HEK293 (cell line): Measurements from ENCODE around the gene TPM3.

ENCODE experiments used
- CTCF ChIA-PET: fragments of 350-600 bp; formaldehyde crosslinking; extraction: SDS; loops from one replicate; lab custom pipeline; 2021; ENCODE audit warnings: antibody characterized with exemption; lab: Yijun Ruan, JAX
- POLR2A ChIA-PET: fragments of 300-600 bp; formaldehyde crosslinking; extraction: SDS; loops from one replicate; lab custom pipeline; 2020; ENCODE audit warnings: antibody characterized with exemption, inconsistent platforms; lab: Yijun Ruan, JAX
- H3K27ac ChIP-seq: fragments of 200-500 bp; sonication (Bioruptor generic); 2 replicates; pipeline ENCODE4 v1.5.1; 2014; ENCODE audit warnings: low read depth, low read length, control low read depth, inconsistent platforms; ENCODE audit errors: extremely low read depth
- H3K36me3 ChIP-seq, 2 experiments: fragments of 200-500 bp in 1 of 2; sonication (Bioruptor generic) in 1 of 2; 1 replicate in 1 of 2; 2 replicates in 1 of 2; pipeline ENCODE4 v1.5.1; 2014 to 2017; ENCODE audit warnings: inconsistent platforms in 2 of 2, low read length in 2 of 2; ENCODE audit not compliant: control insufficient read depth in 2 of 2, insufficient read depth in 1 of 2
- H3K4me1 ChIP-seq: fragments of 200-500 bp; sonication (Bioruptor generic); 2 replicates; pipeline ENCODE4 v1.5.1; 2014; ENCODE audit warnings: mild to moderate bottlenecking, low read length, inconsistent platforms; ENCODE audit not compliant: control insufficient read depth, insufficient read depth
- H3K4me3 ChIP-seq: 2 replicates; pipeline ENCODE4 v1.5.1; 2011; ENCODE audit warnings: low read depth, mild to moderate bottlenecking, control low read depth, low read length, moderate library complexity
- H3K9me3 ChIP-seq: fragments of 200-500 bp; sonication (Bioruptor generic); 2 replicates; pipeline ENCODE4 v1.5.1; 2014; ENCODE audit warnings: low read depth, low read length, inconsistent platforms; ENCODE audit not compliant: control insufficient read depth, insufficient read depth
- FEZF1 ChIP-seq: fragments of 450-650 bp; formaldehyde crosslinking; IDR thresholded peaks from 2 replicates; pipeline ENCODE4 v1.5.1; 2016; ENCODE audit warnings: missing biosample characterization, missing genetic modification characterization
- GFI1B ChIP-seq: fragments of 450-650 bp; formaldehyde crosslinking; IDR thresholded peaks from 2 replicates; pipeline ENCODE4 v1.5.1; 2016; ENCODE audit warnings: missing biosample characterization, missing genetic modification characterization
- PATZ1 ChIP-seq: fragments of 450-650 bp; formaldehyde crosslinking; IDR thresholded peaks from 2 replicates; pipeline ENCODE4 v1.5.1; 2016; ENCODE audit warnings: missing biosample characterization, missing genetic modification characterization
- PRDM2 ChIP-seq: fragments of 450-650 bp; formaldehyde crosslinking; IDR thresholded peaks from 2 replicates; pipeline ENCODE4 v1.5.1; 2016; ENCODE audit warnings: missing biosample characterization, missing genetic modification characterization, borderline replicate concordance
- RBAK ChIP-seq: fragments of 450-650 bp; formaldehyde crosslinking; IDR thresholded peaks from 2 replicates; pipeline ENCODE4 v1.5.1; 2016; ENCODE audit warnings: missing biosample characterization, missing genetic modification characterization
- ZBTB17 ChIP-seq: fragments of 450-650 bp; formaldehyde crosslinking; IDR thresholded peaks from 2 replicates; pipeline ENCODE4 v1.5.1; 2016; ENCODE audit warnings: missing biosample characterization, missing genetic modification characterization
- ZBTB49 ChIP-seq: fragments of 450-650 bp; formaldehyde crosslinking; IDR thresholded peaks from 2 replicates; pipeline ENCODE4 v1.5.1; 2016; ENCODE audit warnings: missing biosample characterization, missing genetic modification characterization, low read depth
- ZEB2 ChIP-seq: fragments of 450-650 bp; formaldehyde crosslinking; IDR thresholded peaks from 2 replicates; pipeline ENCODE4 v1.5.1; 2016; ENCODE audit warnings: missing biosample characterization, missing genetic modification characterization
- ZNF138 ChIP-seq: fragments of 450-650 bp; formaldehyde crosslinking; IDR thresholded peaks from 2 replicates; pipeline ENCODE4 v1.5.1; 2016; ENCODE audit warnings: missing biosample characterization, missing genetic modification characterization, borderline replicate concordance
- ZNF146 ChIP-seq: fragments of 450-650 bp; formaldehyde crosslinking; IDR thresholded peaks from 2 replicates; pipeline ENCODE4 v1.5.1; 2016; ENCODE audit warnings: missing biosample characterization, missing genetic modification characterization
- ZNF155 ChIP-seq: fragments of 450-650 bp; formaldehyde crosslinking; IDR thresholded peaks from 2 replicates; pipeline ENCODE4 v1.5.1; 2016; ENCODE audit warnings: missing biosample characterization, missing genetic modification characterization
- ZNF16 ChIP-seq: fragments of 450-650 bp; formaldehyde crosslinking; IDR thresholded peaks from 2 replicates; pipeline ENCODE4 v1.5.1; 2016; ENCODE audit warnings: low read depth, missing biosample characterization, missing genetic modification characterization
- ZNF214 ChIP-seq: fragments of 450-650 bp; formaldehyde crosslinking; IDR thresholded peaks from 2 replicates; pipeline ENCODE4 v1.5.1; 2017; ENCODE audit warnings: missing biosample characterization, mild to moderate bottlenecking, missing genetic modification characterization, borderline replicate concordance
- ZNF223 ChIP-seq: fragments of 450-650 bp; formaldehyde crosslinking; IDR thresholded peaks from 2 replicates; pipeline ENCODE4 v1.5.1; 2016; ENCODE audit warnings: missing biosample characterization, missing genetic modification characterization
- ZNF335 ChIP-seq: fragments of 450-650 bp; formaldehyde crosslinking; conservative IDR thresholded peaks from 2 replicates; pipeline ENCODE4 v1.5.1; 2016; ENCODE audit warnings: missing biosample characterization, missing genetic modification characterization
- ZNF416 ChIP-seq: fragments of 450-650 bp; formaldehyde crosslinking; IDR thresholded peaks from 2 replicates; pipeline ENCODE4 v1.5.1; 2016; ENCODE audit warnings: missing biosample characterization, missing genetic modification characterization
- ZNF426 ChIP-seq: fragments of 450-650 bp; formaldehyde crosslinking; IDR thresholded peaks from 2 replicates; pipeline ENCODE4 v1.5.1; 2017; ENCODE audit warnings: missing biosample characterization, missing genetic modification characterization, mild to moderate bottlenecking, inconsistent platforms, moderate library complexity
- ZNF701 ChIP-seq: fragments of 450-650 bp; formaldehyde crosslinking; IDR thresholded peaks from 2 replicates; pipeline ENCODE4 v1.5.1; 2016; ENCODE audit warnings: missing biosample characterization, missing genetic modification characterization
- ZNF747 ChIP-seq: fragments of 450-650 bp; formaldehyde crosslinking; IDR thresholded peaks from 2 replicates; pipeline ENCODE4 v1.5.1; 2016; ENCODE audit warnings: missing biosample characterization, missing genetic modification characterization
- ZSCAN23 ChIP-seq: fragments of 450-650 bp; formaldehyde crosslinking; IDR thresholded peaks from 2 replicates; pipeline ENCODE4 v1.5.1; 2016; ENCODE audit warnings: missing biosample characterization, missing genetic modification characterization
- ZSCAN4 ChIP-seq: fragments of 450-650 bp; formaldehyde crosslinking; IDR thresholded peaks from 2 replicates; pipeline ENCODE4 v1.5.1; 2017; ENCODE audit warnings: missing biosample characterization, missing genetic modification characterization

The TPM3 gene

GRCh38 chr1:154191990-154192461 is at the start of gene TPM3:
Gene TPM3, minus strand, starts transcription at chr1:154192100. Its CDS starts 82 bp downstream, at chr1:154192018.
- Histone ChIP-seq H3K4me1 (peaks cover 3% of the 10 kb centered on the region), H3K27ac (no peak within 1 kb of the TSS), H3K9me3 (no peaks in the 10 kb centered on the region), H3K36me3 (no peaks in the 10 kb centered on the region), H3K4me3 (no peak within 1 kb of the TSS)
- POLR2A ChIA-PET = interaction anchor here (1.4 to 2.4 kb wide), 2 partner anchors 9 to 28 kb away, joined by 3 to 7 read pairs; partner anchors contain the start of gene UBAP2L
- CTCF ChIA-PET = interaction anchor here (0.6 to 2.4 kb wide), 2 partner anchors 143 to 386 kb away, joined by 4 to 11 read pairs; no protein-coding TSS in a partner anchor
- no peak for TF ChIP-seq ZEB2 (tag by site-specific recombination)
- no peak for TF ChIP-seq ZNF16 (tag by site-specific recombination)
- TF ChIP-seq ZSCAN23 (tag by site-specific recombination) = no peak
- no peak for TF ChIP-seq ZSCAN4
- peak; percentile 66; the same call in 1 of the 2 replicates for TF ChIP-seq ZBTB17 (tag by site-specific recombination)
- TF ChIP-seq FEZF1 (tag by site-specific recombination) = no peak
- TF ChIP-seq ZNF747 = no peak
- no peak for TF ChIP-seq ZNF426 (tag by site-specific recombination)
- no peak for TF ChIP-seq ZNF701 (tag by site-specific recombination)
- TF ChIP-seq ZNF416 (tag by site-specific recombination) = no peak
- no peak for TF ChIP-seq PRDM2 (tag by site-specific recombination)
- TF ChIP-seq ZNF138 (tag by site-specific recombination) = no peak
- no peak for TF ChIP-seq RBAK (tag by site-specific recombination)
- TF ChIP-seq GFI1B (tag by site-specific recombination) = no peak
- TF ChIP-seq PATZ1 (tag by site-specific recombination) = 0 out of 2 replicates have a peak, but pooled peaks have one; percentile 29
- no peak for TF ChIP-seq ZNF155 (tag by site-specific recombination)
- no peak for TF ChIP-seq ZNF214 (tag by site-specific recombination)
- 0 out of 2 replicates have a peak, but pooled peaks have one; percentile 20 for TF ChIP-seq ZNF335 (tag by site-specific recombination)
- TF ChIP-seq ZNF223 (tag by site-specific recombination) = no peak
- no peak for TF ChIP-seq ZBTB49 (tag by site-specific recombination)
- no peak for TF ChIP-seq ZNF146 (tag by site-specific recombination)
